ENCODE data around the gene ZFYVE28.

- TF ChIP-seq GATA3 (IDR thresholded peaks at IDR 0.05; ENCODE audit: low read depth, low read length) (no peak), GATA2 (IDR thresholded peaks at IDR 0.05; ENCODE audit: low read depth, low read length) (no peak)
Observed at GRCh38 chr4:2394528-2394927, 23.9 kb downstream of the ZFYVE28 start.

All from SH-SY5Y (cell line).